GM18499 (cell line): ENCODE data around the gene DERL3.

Experiments
- ATAC-seq: cut with Tn5 transposase; IDR thresholded peaks from one replicate; pipeline ENCODE4 v1.9.1; 2021; ENCODE audit warnings: moderate number of reproducible peaks; ENCODE audit not compliant: insufficient read depth, unreplicated experiment

The DERL3 gene

DNA sequence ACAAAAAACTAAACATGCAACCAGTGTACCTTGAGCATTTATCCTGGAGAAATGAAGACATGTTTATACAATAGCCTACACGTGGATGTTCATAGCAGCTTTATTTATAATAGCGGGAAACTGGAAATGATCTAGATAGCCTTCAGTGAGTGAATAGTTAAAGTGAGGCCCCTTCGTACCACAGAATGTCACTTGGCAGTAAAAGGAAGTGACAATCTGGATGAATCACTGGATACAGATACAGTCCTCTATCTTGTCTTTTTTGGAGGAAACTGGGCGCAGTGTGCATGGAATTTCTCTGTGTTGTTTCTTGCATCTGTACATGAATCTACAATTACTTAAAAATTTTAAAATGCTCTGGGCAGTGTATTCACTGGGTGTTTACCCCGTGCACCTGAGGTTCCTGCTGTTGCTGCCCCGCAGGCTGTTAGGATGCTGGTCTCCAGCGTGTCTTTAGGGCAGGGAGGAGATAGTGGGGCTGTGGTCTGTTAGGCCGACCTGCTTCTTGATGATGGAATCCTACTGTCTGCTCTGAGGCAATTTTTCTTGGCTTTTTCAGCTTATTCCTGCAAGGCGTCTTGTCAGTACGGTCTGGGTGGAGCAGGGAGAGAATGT, 23.2 kb downstream of the DERL3 start:
- ATAC-seq: no peak

DNA sequence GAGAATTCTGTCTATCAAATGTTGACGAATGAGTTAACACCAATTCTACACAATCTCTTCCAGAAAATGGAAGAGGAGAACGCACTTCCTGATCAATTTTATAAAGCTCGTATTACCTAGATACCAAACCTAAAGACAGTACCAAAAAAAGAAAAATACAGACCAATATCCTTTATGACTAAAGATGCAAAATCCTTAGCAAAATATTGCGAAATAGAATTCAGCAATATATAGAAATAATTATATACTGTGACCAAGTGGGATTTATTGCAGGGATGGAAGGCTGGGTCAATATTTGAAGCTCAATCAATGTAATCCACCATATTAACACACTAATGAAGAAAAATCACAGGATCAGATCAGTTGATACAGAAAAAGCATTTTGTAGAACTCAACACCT, 26.4 kb downstream of the DERL3 start:
- ATAC-seq: no peak

DNA sequence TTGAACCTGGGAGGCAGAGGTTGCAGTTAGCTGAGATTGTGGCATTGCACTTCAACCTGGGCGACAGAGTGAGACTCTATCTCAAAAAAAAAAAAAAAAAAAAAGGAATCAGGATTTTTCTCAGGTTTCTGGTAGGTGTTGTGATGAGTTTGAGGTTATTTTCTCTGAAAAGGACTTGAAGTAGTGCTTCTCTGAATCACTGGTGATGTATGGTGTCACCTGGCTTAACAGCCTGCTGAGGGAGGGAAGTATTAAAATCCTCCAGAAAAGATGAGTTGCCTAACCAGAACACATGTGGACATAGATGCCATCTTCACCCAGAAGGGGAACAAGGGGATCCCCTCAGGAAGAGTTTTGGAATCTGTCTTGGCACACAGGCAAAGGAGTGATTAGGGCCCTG, 32.0 kb downstream of the DERL3 start:
- no peak for ATAC-seq

- no peak for ATAC-seq
Observed at GRCh38 chr22:23804781-23805291, 34.0 kb downstream of the DERL3 start.

- no peak for ATAC-seq
Observed at GRCh38 chr22:23803001-23803819, 35.6 kb downstream of the DERL3 start.

- no peak for ATAC-seq
Observed at GRCh38 chr22:23801886-23802377, 36.9 kb downstream of the DERL3 start.

DNA sequence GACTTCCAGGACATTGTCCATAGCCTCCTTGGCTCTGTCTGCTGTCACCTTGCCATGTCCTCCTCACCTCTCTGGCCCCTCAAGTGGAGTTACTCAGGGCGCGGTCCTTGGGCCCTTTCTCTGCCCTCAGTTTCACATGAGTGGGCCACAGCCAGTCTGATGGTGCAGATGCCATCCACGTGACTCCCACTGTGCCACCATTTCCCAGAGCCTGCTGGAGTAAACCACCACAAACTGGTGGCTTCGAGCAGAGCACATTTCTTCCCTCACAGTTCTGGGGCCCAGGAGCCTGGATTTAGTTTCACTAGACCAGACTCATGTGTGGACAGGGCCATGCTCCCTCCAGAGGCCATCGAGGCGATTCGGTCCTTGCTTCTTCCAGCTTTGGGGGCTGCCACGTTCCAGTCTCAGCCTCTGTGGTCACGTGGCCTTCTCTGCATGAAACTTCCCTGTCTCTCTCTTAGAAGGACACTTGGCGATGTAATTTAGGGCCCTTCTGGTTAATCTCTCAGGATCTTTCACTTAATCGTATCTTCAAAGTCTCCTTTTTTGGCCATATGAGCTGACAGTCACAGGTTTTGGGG, 37.5 kb downstream of the DERL3 start:
- ATAC-seq: no peak

- no peak for ATAC-seq
Observed at GRCh38 chr22:23800297-23801237, 38.2 kb downstream of the DERL3 start.

DNA sequence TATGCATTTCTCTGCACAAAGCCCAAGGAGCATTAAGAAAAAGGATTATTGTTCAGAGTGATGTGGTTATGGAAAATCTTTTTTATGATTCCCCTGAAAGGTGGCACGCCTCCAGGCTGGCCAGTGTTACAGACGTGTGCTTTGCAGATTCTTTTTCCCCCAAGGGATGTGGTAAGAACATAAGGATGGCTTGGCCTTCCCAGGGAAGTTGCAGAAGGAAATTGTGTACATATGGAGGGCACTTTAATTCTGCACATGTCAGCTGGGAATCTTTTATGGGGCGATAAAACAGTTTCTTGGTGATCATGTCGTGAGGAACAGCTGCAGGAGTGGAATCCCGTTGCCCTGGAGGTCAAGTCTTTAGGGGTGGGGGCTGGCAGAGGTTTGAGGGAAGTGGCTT, 42.3 kb downstream of the DERL3 start:
- ATAC-seq: no peak

- no peak for ATAC-seq
Observed at GRCh38 chr22:23793326-23793725, 45.5 kb downstream of the DERL3 start.

GRCh38 chr22:23791738-23792645, 46.8 kb downstream of the DERL3 start:
- no peak for ATAC-seq

DNA sequence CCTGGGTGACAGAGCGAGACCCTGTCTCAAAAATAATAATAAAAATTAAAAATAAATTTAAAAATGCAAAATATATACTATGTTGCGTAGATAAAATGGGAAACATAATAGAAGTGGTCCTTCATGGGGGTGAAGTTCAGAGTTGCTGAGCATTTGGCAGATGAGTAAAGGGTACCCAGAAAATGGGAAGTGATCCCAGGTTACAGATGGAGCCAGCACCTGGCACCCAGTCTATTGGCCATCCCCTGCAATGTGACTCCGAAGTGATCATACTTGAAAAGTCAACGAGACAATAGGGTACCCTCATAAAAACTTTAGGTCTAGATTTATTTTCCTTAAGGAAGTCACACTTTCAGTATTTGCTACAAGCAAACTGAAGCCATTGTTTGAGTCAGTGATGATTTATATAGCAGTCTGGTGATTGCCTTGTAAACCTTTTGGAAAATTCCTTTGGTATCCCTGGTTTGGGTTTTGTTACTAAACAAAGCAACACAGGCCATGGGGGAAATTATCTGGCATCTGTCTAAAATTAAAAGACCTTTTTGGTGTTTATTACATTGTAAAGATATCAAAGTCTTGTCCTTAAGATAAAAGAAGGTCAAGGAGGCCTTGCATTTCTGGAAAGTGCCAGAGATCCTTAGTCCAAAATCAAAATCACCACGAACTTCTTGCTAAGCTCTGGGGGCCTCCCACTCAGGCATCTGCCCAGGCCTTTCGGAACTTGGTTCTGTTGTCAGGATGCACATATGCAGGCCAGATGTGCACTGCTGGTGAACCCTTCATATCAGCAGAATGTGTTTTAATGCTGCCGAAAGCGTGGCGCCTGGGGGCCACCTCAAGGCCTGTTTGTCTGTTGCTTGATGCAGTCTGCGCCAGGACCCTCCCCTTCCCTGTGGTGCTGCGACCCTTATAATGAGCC, 47.7 kb downstream of the DERL3 start:
- ATAC-seq: no peak

DNA sequence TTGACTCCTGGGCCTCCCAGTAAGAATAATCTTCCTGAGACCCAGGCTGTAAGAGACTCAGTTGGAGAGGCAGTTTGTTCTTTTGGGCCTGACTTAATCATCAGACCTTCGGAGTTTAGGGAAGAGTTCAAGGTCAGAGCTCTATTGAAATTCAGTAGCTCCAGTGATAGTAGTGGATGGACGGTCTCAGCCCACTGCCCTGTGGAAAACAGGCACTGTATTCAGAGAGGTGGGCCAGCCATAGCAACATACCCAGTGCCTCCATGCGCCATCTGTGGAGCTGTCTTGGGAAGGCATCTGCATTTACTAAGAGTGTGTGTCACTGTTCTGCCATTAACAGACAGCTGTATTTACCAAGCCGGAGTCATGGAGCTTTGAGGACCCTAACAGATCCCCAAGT, 49.2 kb downstream of the DERL3 start:
- no peak for ATAC-seq

DNA sequence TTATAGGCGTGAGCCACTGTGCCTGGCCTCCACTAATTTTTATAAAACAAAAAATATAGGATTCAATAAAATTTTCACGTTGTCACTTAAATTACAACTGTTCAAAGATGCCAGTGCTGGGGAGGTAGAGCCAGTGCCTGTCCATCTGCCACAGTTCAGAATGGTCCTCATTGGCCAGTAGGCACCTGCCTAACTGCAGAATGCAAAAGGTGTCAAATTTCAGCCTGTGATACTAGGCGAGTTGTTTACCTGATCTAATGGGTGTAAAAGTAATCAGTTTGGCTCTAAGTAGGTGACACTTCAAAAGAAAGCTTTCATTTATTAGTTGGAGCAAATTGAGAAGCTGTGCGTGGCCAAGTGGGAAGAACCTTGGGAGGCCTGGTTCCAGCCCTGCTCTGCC, 49.7 kb downstream of the DERL3 start:
- no peak for ATAC-seq

GRCh38 chr22:23787910-23788309, 50.9 kb downstream of the DERL3 start:
- no peak for ATAC-seq

- ATAC-seq: no peak
Observed at GRCh38 chr22:23787600-23787896, 51.3 kb downstream of the DERL3 start.

DNA sequence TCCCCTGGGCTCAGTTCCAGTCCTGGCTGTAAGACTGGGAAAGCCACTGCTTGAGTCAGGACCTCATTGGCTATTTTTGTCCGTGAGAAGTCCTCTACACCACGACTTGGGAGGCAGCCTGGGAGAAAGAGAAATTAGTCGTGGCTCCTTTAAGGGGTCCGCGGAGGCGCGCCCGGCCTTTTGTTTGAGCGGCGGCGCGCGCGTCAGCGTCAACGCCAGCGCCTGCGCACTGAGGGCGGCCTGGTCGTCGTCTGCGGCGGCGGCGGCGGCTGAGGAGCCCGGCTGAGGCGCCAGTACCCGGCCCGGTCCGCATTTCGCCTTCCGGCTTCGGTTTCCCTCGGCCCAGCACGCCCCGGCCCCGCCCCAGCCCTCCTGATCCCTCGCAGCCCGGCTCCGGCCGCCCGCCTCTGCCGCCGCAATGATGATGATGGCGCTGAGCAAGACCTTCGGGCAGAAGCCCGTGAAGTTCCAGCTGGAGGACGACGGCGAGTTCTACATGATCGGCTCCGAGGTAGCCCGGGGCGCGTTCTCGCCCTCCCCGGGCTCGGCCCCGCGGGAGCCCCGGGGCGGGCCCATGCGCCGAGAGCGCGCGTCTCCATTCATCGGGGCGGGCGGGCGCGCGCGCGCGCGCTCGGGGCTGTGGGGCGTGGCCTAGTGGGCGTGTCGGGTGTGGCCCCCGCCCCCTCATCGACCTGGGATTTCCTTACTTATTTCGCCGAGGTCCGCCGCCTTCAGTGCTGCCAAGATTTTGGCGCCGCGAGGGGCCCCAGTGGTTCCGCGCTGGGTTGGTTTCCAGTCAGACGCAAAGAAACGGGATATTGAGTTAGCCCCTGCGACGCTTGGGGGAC, 51.8 kb downstream of the DERL3 start, which contains the start of gene SMARCB1:
TSS of gene SMARCB1 (plus strand) at position 215 of the 848 bp plus-strand sequence. CDS start at position 419, 204 bp downstream.
- ATAC-seq: no peak
